Prostate gland (tissue), 2 donors: ENCODE data around the gene ROBO2. TPM values are rescaled to one million over a fixed set of nuclear protein-coding genes. Genes with fewer than 3 reads are reported as not detected.

Experiments
- DNase-seq: peaks from one replicate; pipeline ENCODE4 v3.0.0-alpha.2; 2019; ENCODE audit warnings: low spot score
- H3K27ac ChIP-seq, 2 donors: fragments of 200-600 bp; sonication (generic); 2 replicates each; pipeline ENCODE4 v1.5.1; 2017 to 2019
- H3K27me3 ChIP-seq: fragments of 200-600 bp; sonication (generic); replicated peaks from 2 replicates; pipeline ENCODE4 v1.5.1; 2019; ENCODE audit not compliant: insufficient read depth
- H3K36me3 ChIP-seq, 2 donors: fragments of 200-600 bp; sonication (generic); 1 replicate in 1 of 2; 2 replicates in 1 of 2; pipeline versions ENCODE4 v1.5.1 to v1.8.1; 2017 to 2019
- H3K4me1 ChIP-seq: fragments of 200-600 bp; sonication (generic); replicated peaks from 2 replicates; pipeline ENCODE4 v1.5.1; 2019
- H3K4me3 ChIP-seq, 2 donors: fragments of 200-600 bp; sonication (generic); 2 replicates each; pipeline ENCODE4 v1.5.1; 2017 to 2019
- H3K9me3 ChIP-seq: fragments of 200-600 bp; sonication (generic); 2 replicates; pipeline ENCODE4 v1.5.1; 2017
- CTCF ChIP-seq, 4 experiments: fragments of 200-600 bp in 2 of 4; fragments of 450-650 bp in 2 of 4; sonication (generic) in 2 of 4; IDR thresholded peaks; 1 replicate in 3 of 4; 2 replicates in 1 of 4; pipeline ENCODE4 v1.5.1; 2016 to 2019; ENCODE audit warnings: antibody characterized with exemption in 4 of 4, mild to moderate bottlenecking in 2 of 4, moderate library complexity in 2 of 4
- POLR2A ChIP-seq: fragments of 450-650 bp; IDR thresholded peaks from one replicate; pipeline ENCODE4 v1.6.1; 2016; ENCODE audit warnings: antibody characterized with exemption, mild to moderate bottlenecking
- POLR2AphosphoS5 ChIP-seq: sonication (generic); formaldehyde crosslinking; IDR thresholded peaks from one replicate; pipeline ENCODE4 v1.6.1; 2017; ENCODE audit warnings: antibody characterized with exemption
- WGBS: methylation state at CpG from one replicate; pipeline ENCODE4 v1.1.5; 2018; 5-methylcytosine and 5-hydroxymethylcytosine counted together
- intact Hi-C: fragments of 100-400 bp; cut with DNase I; formaldehyde crosslinking; loops from one replicate; pipeline ENCODE4 v1.14.2; 2022
- total RNA-seq, 2 donors: library from RNA; depleted of rRNA; stranded (reverse); fragments of >200 nt; gene quantifications; one replicate each; pipeline ENCODE4 v1.1.0, GENCODE V29; 2016

The ROBO2 gene
- total RNA-seq, 2 donors from 2014 or later = 3.6 to 18.2 TPM

GRCh38 chr3:77338195-77338594, 298.3 kb downstream of the ROBO2 start:
- no peak for DNase-seq
- WGBS = 76% methylated on average over 5 of the region's 5 CpGs
- Histone ChIP-seq H3K27ac (no peak overlapping the region), H3K4me3 (no peak overlapping the region), H3K36me3 (no peaks in the 10 kb centered on the region), H3K27me3 (no peaks in the 10 kb centered on the region), H3K4me1 (no peaks in the 10 kb centered on the region), H3K9me3 (no peaks in the 10 kb centered on the region)
- intact Hi-C loops = no loop called here
- TF ChIP-seq POLR2A (no peak), POLR2AphosphoS5 (no peak), CTCF (IDR thresholded peaks at IDR 0.05) (no peak)

DNA sequence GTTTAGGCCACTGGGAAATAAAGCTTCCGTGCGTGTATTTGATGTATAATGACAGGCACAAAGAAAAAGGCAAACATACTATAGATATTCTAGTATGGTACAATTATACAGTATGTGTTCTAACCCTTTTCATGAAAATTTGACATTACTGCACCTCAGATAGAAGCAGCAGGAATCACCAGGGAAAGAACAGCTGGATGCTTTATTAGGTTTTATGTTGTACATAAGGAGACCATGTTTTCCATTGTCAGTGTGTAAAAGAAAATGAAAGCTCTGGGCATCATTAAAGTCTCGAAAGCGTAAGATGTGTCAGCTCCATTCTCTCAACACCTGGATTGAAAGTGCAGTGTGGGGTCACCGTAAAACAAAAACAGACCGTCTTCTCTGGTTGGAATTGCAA, 302.1 kb downstream of the ROBO2 start:
- Histone ChIP-seq H3K27me3 (no peaks in the 10 kb centered on the region), H3K27ac (no peak overlapping the region), H3K4me1 (no peaks in the 10 kb centered on the region), H3K4me3 (no peak overlapping the region), H3K9me3 (no peaks in the 10 kb centered on the region), H3K36me3 (no peaks in the 10 kb centered on the region)
- TF ChIP-seq POLR2A (no peak), POLR2AphosphoS5 (no peak), CTCF (IDR thresholded peaks at IDR 0.05) (no peak)
- intact Hi-C loops = no loop called here
- DNase-seq = no peak
- 94% methylated on average over 6 of the region's 6 CpGs for whole genome bisulfite sequencing

DNA sequence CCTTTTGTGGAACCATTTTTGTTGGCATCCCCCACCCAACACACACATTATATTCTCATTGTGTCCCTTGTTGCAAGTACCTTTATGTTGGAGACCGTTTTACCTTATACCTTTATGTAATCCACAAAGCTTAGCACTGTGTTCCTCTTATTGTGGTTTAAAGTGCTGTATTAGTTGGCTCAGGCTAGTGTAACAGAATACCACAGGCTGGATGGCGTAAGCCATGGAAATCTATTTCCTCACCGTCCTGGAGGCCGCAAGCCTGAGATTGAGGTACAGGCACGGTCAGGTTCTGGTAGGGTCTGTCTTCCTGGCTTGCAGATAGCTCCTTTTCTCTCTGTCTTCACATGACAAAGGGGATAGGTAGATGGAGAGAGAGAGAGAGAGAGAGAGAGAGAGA, 302.8 kb downstream of the ROBO2 start:
- TF ChIP-seq POLR2A (no peak), POLR2AphosphoS5 (no peak), CTCF (IDR thresholded peaks at IDR 0.05) (no peak)
- Histone ChIP-seq H3K27ac (no peak overlapping the region), H3K4me1 (no peaks in the 10 kb centered on the region), H3K36me3 (no peaks in the 10 kb centered on the region), H3K4me3 (no peak overlapping the region), H3K9me3 (no peaks in the 10 kb centered on the region), H3K27me3 (no peaks in the 10 kb centered on the region)
- intact Hi-C loops = no loop called here
- no peak for DNase-seq
- 96% methylated on average over 5 of the region's 5 CpGs for WGBS

DNA sequence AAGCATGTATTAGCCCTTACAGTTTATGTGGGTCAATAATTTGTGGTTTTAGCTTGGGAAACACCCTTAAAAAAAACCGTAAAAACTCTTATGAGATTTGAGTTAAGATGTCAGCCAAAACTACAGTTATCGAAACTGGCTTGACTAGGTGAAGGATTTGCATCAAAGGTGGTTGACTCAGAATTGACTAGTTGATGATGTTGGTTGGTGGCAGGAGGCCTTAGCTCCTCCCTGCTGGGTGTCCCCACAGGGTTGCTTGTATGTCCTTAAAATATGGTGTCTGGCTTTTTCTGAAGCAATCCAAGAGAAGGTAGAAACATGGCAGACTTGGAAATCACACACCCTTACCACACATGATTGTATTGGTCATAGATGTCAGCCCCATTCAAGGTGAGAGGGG, 305.1 kb downstream of the ROBO2 start:
- Histone ChIP-seq H3K27me3 (no peaks in the 10 kb centered on the region), H3K4me1 (no peaks in the 10 kb centered on the region), H3K9me3 (no peaks in the 10 kb centered on the region), H3K4me3 (no peak overlapping the region), H3K27ac (no peak overlapping the region), H3K36me3 (no peaks in the 10 kb centered on the region)
- intact Hi-C loops = no loop called here
- 82% methylated on average over 2 of the region's 2 CpGs for WGBS
- no peak for DNase-seq
- TF ChIP-seq POLR2AphosphoS5 = no peak

DNA sequence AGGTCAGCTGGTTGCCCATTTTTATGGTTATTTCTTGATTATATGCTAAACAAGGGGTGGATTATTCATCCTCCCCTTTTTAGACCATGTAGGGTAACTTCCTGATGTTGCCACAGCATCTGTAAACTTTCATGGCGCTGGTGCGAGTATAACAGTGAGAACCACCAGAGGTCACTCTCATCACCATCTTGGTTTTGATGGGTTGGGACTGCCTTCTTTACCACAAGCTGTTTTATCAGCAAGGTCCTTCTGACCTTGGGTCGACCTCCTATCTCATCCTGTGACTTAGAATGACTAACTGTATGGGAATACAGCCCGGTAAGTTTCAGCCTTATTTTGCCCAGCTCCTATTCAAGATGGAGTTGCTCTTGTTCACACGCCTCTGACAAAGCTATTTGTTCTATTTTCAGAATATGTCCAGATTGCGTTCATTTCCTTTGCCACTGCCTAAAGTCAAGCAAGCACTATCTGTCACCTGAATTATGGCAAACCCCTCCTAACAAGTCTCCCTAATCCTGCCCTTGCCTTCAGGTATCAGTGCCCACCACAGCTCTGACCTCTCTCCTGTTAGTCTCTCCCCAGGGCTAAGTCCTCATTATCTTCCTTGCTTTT, 308.5 kb downstream of the ROBO2 start:
- H3K27ac ChIP-seq = no peak overlapping the region
- WGBS = 81% methylated on average over 6 of the region's 6 CpGs

More for the DNA sequence above, 308.5 kb downstream of the ROBO2 start:
- Histone ChIP-seq H3K9me3 (no peaks in the 10 kb centered on the region), H3K4me3 (no peak overlapping the region), H3K36me3 (no peaks in the 10 kb centered on the region), H3K27me3 (no peaks in the 10 kb centered on the region), H3K4me1 (no peaks in the 10 kb centered on the region)
- DNase-seq = no peak
- no peak for TF ChIP-seq POLR2A
- no peak for TF ChIP-seq CTCF (IDR thresholded peaks at IDR 0.05)
- no peak for TF ChIP-seq POLR2AphosphoS5
- intact Hi-C loops = no loop called here
